Stimulated activated CD8-positive, alpha-beta memory T cell treated with anti-CD3 and anti-CD28 coated beads, Interleukin-7, amount 100 ng/mL, for 48 hours (primary cell): ENCODE data around the gene KDM6B.
A peak's percentile ranks its signal among the peaks of the same experiment; 100 is the strongest.
"Not testable (repeated sequence)": the region's sequence is repeated elsewhere in the genome, so short reads cannot be mapped to it uniquely, and the experiment has no call there.

Source experiments
- DNase-seq, 2 donors: peaks; one replicate each; pipeline ENCODE4 v3.0.0-alpha.2; 2020; ENCODE audit warnings: low read depth in 1 of 2; ENCODE audit errors: extremely low read depth in 1 of 2

KDM6B gene

GRCh38 chr17:7833795-7834541, at the start of gene KDM6B:
KDM6B (plus strand) TSS chr17:7834217; CDS start chr17:7845555, 11,338 bp downstream.
- peak in 1 of 2 donors; percentile 84 for DNase-seq

GRCh38 chr17:7786866-7787265, 47.2 kb upstream of the KDM6B start:
- DNase-seq: no peak

- no peak for DNase-seq
These were observed 44.9 kb upstream of the KDM6B start for GRCh38 chr17:7789131-7789530.

GRCh38 chr17:7790150-7790549, 43.9 kb upstream of the KDM6B start:
- DNase-seq: no peak

- no peak for DNase-seq
These were observed 41.4 kb upstream of the KDM6B start for GRCh38 chr17:7792611-7793010.

GRCh38 chr17:7794075-7794663, 39.8 kb upstream of the KDM6B start:
- DNase-seq: no peak

- DNase-seq: no peak
These were observed 36.0 kb upstream of the KDM6B start for GRCh38 chr17:7797976-7798375.

- DNase-seq: no peak
These were observed 35.2 kb upstream of the KDM6B start for GRCh38 chr17:7798839-7799238.

GRCh38 chr17:7803981-7804380, 30.0 kb upstream of the KDM6B start:
- no peak for DNase-seq

GRCh38 chr17:7806587-7806986, 27.4 kb upstream of the KDM6B start:
- no peak for DNase-seq

- no peak for DNase-seq
These were observed 26.8 kb upstream of the KDM6B start for GRCh38 chr17:7807206-7807605.

GRCh38 chr17:7809086-7809790, 24.8 kb upstream of the KDM6B start:
- DNase-seq: no peak

GRCh38 chr17:7809791-7810343, 24.1 kb upstream of the KDM6B start:
- DNase-seq: not testable (repeated sequence)

GRCh38 chr17:7811251-7811650, 22.8 kb upstream of the KDM6B start:
- DNase-seq: no peak

GRCh38 chr17:7814969-7815368, 19.0 kb upstream of the KDM6B start:
- DNase-seq: no peak

- DNase-seq: no peak
These were observed 16.9 kb upstream of the KDM6B start for GRCh38 chr17:7816926-7817642.

GRCh38 chr17:7817643-7817964, 16.4 kb upstream of the KDM6B start:
- no peak for DNase-seq

- DNase-seq: no peak
These were observed 16.0 kb upstream of the KDM6B start for GRCh38 chr17:7818026-7818425.

- DNase-seq: no peak
These were observed 15.0 kb upstream of the KDM6B start for GRCh38 chr17:7818746-7819645.

- DNase-seq: no peak
These were observed 13.8 kb upstream of the KDM6B start for GRCh38 chr17:7820231-7820630.
